H1 (cell line): ENCODE data around the gene RDH14. TPM values are rescaled to one million over a fixed set of nuclear protein-coding genes. Genes with fewer than 3 reads are reported as not detected.

ENCODE experiments used
- CTCF ChIA-PET: fragments of 300-600 bp; sonication (Branson Sonifier 250); formaldehyde crosslinking; loops from one replicate; lab custom pipeline; 2021; ENCODE audit not compliant: partially characterized antibody; lab: Charles Lee
- POLR2A ChIA-PET: fragments of 300-600 bp; sonication (Branson Sonifier 250); formaldehyde crosslinking; loops from one replicate; lab custom pipeline; 2021; ENCODE audit warnings: inconsistent platforms; ENCODE audit not compliant: partially characterized antibody; lab: Charles Lee
- DNase-seq, 2 experiments: peaks; one replicate each; pipeline versions ENCODE4 v3.0.0 to v3.0.0-alpha.2; 2010 to 2022; ENCODE audit warnings: low spot score in 2 of 2, low read depth in 1 of 2, mixed read lengths in 1 of 2
- FAIRE-seq: peaks from 2 replicates; lab custom pipeline; 2011; peaks lifted over from hg19 to GRCh38; lab: Jason Lieb, UNC
- H2AFZ ChIP-seq: 2 replicates; pipeline ENCODE4 v1.8.1; 2012; ENCODE audit warnings: low read length, inconsistent platforms
- H2AK5ac ChIP-seq: 2 replicates; pipeline ENCODE4 v1.6.1; 2013; ENCODE audit warnings: low read depth, low read length
- H2BK120ac ChIP-seq: replicated peaks from 2 replicates; pipeline ENCODE3; 2013; ENCODE audit warnings: low read depth, low read length, inconsistent platforms
- H2BK12ac ChIP-seq: 2 replicates; pipeline ENCODE4 v1.6.1; 2013; ENCODE audit warnings: low read depth, low read length
- H2BK15ac ChIP-seq: 2 replicates; pipeline ENCODE4 v1.6.1; 2013; ENCODE audit warnings: low read length
- H2BK20ac ChIP-seq: 2 replicates; pipeline ENCODE4 v1.6.1; 2013; ENCODE audit warnings: low read length
- H2BK5ac ChIP-seq: 2 replicates; pipeline ENCODE4 v1.6.1; 2013; ENCODE audit warnings: low read depth, low read length
- H3K14ac ChIP-seq: 2 replicates; pipeline ENCODE4 v1.6.1; 2013; ENCODE audit warnings: inconsistent platforms; ENCODE audit not compliant: insufficient read length
- H3K18ac ChIP-seq: 2 replicates; pipeline ENCODE4 v1.6.1; 2013; ENCODE audit warnings: low read length; ENCODE audit errors: extremely low read depth
- H3K23ac ChIP-seq: 2 replicates; pipeline ENCODE4 v1.6.1; 2013; ENCODE audit warnings: inconsistent platforms; ENCODE audit not compliant: insufficient read length
- H3K23me2 ChIP-seq: 2 replicates; pipeline ENCODE4 v1.6.1; 2013; ENCODE audit warnings: low read depth, low read length
- H3K27ac ChIP-seq: 2 replicates; pipeline ENCODE4 v1.6.1; 2011; ENCODE audit warnings: low read depth, low read length, inconsistent platforms
- H3K27me3 ChIP-seq, 4 experiments: replicated peaks in 1 of 4; 1 replicate in 1 of 4; 2 replicates in 3 of 4; pipeline versions ENCODE4 v1.6.1 to v1.8.1; 2011 to 2013; ENCODE audit warnings: low read length in 3 of 4, mild to moderate bottlenecking in 3 of 4, inconsistent platforms in 2 of 4, mixed read lengths in 2 of 4, moderate library complexity in 1 of 4; ENCODE audit not compliant: control insufficient read depth in 3 of 4, insufficient read depth in 3 of 4; ENCODE audit errors: extremely low read depth in 1 of 4
- H3K36me3 ChIP-seq, 4 experiments: 2 replicates each; pipeline versions ENCODE4 v1.6.1 to v1.8.1; 2011 to 2013; ENCODE audit warnings: mild to moderate bottlenecking in 4 of 4, low read length in 3 of 4, moderate library complexity in 2 of 4, control low read depth in 1 of 4, inconsistent platforms in 1 of 4; ENCODE audit not compliant: insufficient read depth in 4 of 4, control insufficient read depth in 2 of 4
- H3K4ac ChIP-seq: replicated peaks from 2 replicates; pipeline ENCODE3; 2013; ENCODE audit warnings: low read length, low read depth, mixed read lengths, inconsistent platforms; ENCODE audit not compliant: insufficient read length
- H3K4me1 ChIP-seq, 4 experiments: replicated peaks in 1 of 4; 1 replicate in 1 of 4; 2 replicates in 3 of 4; pipeline versions ENCODE4 v1.6.1 to v1.8.1; 2011 to 2013; ENCODE audit warnings: low read length in 3 of 4, inconsistent platforms in 2 of 4, mixed read lengths in 1 of 4; ENCODE audit not compliant: insufficient read depth in 4 of 4, control insufficient read depth in 3 of 4
- H3K4me2 ChIP-seq, 2 experiments: 2 replicates each; pipeline versions ENCODE4 v1.6.1 to v1.8.1; 2011 to 2013; ENCODE audit warnings: low read depth in 2 of 2, low read length in 2 of 2, control low read depth in 1 of 2, inconsistent platforms in 1 of 2, mild to moderate bottlenecking in 1 of 2; ENCODE audit not compliant: insufficient read depth in 1 of 2
- H3K4me3 ChIP-seq, 4 experiments: fragments of 200-600, 300-600 bp in 1 of 4; sonication (generic), shearing (Covaris generic), sonication (Bioruptor Twin) in 1 of 4; 2 replicates each; pipeline versions ENCODE4 v1.5.1 to v1.8.1; 2011 to 2016; ENCODE audit warnings: low read length in 4 of 4, low read depth in 3 of 4, control low read depth in 2 of 4, inconsistent platforms in 2 of 4, mild to moderate bottlenecking in 2 of 4, mixed read lengths in 1 of 4, moderate library complexity in 1 of 4; ENCODE audit not compliant: insufficient read depth in 2 of 4; ENCODE audit errors: extremely low read depth in 1 of 4
- H3K56ac ChIP-seq: replicated peaks from 2 replicates; pipeline ENCODE3; 2013; ENCODE audit warnings: low read depth, mild to moderate bottlenecking, mixed read lengths, low read length, inconsistent platforms; ENCODE audit not compliant: insufficient read length
- H3K79me1 ChIP-seq: 2 replicates; pipeline ENCODE4 v1.6.1; 2013; ENCODE audit warnings: low read depth, low read length, control low read depth
- H3K79me2 ChIP-seq, 2 experiments: 2 replicates each; pipeline versions ENCODE4 v1.6.1 to v1.8.1; 2012 to 2013; ENCODE audit warnings: low read length in 2 of 2, mild to moderate bottlenecking in 2 of 2, inconsistent platforms in 1 of 2; ENCODE audit not compliant: insufficient read depth in 2 of 2, control insufficient read depth in 1 of 2
- H3K9ac ChIP-seq, 4 experiments: replicated peaks in 1 of 4; 1 replicate in 1 of 4; 2 replicates in 3 of 4; pipeline versions ENCODE4 v1.6.1 to v1.8.1; 2011 to 2013; ENCODE audit warnings: low read depth in 3 of 4, low read length in 3 of 4, control low read depth in 2 of 4, mild to moderate bottlenecking in 2 of 4, moderate library complexity in 2 of 4, inconsistent platforms in 1 of 4; ENCODE audit errors: extremely low read depth in 1 of 4
- H3K9me3 ChIP-seq, 2 experiments: 2 replicates each; pipeline versions ENCODE4 v1.6.1 to v1.8.1; 2012 to 2013; ENCODE audit warnings: mild to moderate bottlenecking in 2 of 2, moderate library complexity in 2 of 2, control low read depth in 1 of 2, inconsistent platforms in 1 of 2, low read depth in 1 of 2, low read length in 1 of 2, mixed read lengths in 1 of 2; ENCODE audit not compliant: insufficient read depth in 2 of 2
- H4K20me1 ChIP-seq, 2 experiments: replicated peaks in 1 of 2; 2 replicates each; pipeline versions ENCODE3 to v1.8.1; 2011 to 2013; ENCODE audit warnings: inconsistent platforms in 2 of 2, low read length in 2 of 2, mild to moderate bottlenecking in 1 of 2; ENCODE audit not compliant: insufficient read depth in 2 of 2, control insufficient read depth in 1 of 2
- H4K5ac ChIP-seq: 2 replicates; pipeline ENCODE4 v1.6.1; 2013; ENCODE audit warnings: low read length, low read depth, mixed read lengths, inconsistent platforms; ENCODE audit not compliant: insufficient read length
- H4K8ac ChIP-seq: 2 replicates; pipeline ENCODE4 v1.8.0; 2013; ENCODE audit warnings: mild to moderate bottlenecking, moderate library complexity, low read length, inconsistent platforms; ENCODE audit not compliant: insufficient read depth; ENCODE audit errors: extremely low read depth
- H4K91ac ChIP-seq: replicated peaks from 2 replicates; pipeline ENCODE3; 2013; ENCODE audit warnings: low read length, mixed read lengths, inconsistent platforms; ENCODE audit not compliant: insufficient read length
- BCL11A ChIP-seq, 2 experiments: IDR thresholded peaks; one replicate each; pipeline ENCODE4 v1.6.1; 2011; ENCODE audit warnings: low read depth in 2 of 2, low read length in 2 of 2, mild to moderate bottlenecking in 2 of 2
- CBX5 ChIP-seq: fragments of 300-800, 300-1000 bp; sonication (generic); IDR thresholded peaks from 2 replicates; pipeline ENCODE4 v1.7.1; 2016; ENCODE audit warnings: antibody characterized with exemption, low read length, low read depth
- EGR1 ChIP-seq: IDR thresholded peaks from 2 replicates; pipeline ENCODE4 v1.6.1; 2011; ENCODE audit warnings: low read depth, low read length, borderline replicate concordance
- NANOG ChIP-seq: IDR thresholded peaks from 2 replicates; pipeline ENCODE4 v1.6.1; 2011; ENCODE audit warnings: low read length, low read depth, mild to moderate bottlenecking, inconsistent platforms; ENCODE audit not compliant: insufficient read depth, poor library complexity, severe bottlenecking
- POU5F1 ChIP-seq: IDR thresholded peaks from 2 replicates; pipeline ENCODE4 v1.6.1; 2011; ENCODE audit warnings: low read depth, mild to moderate bottlenecking, low read length, moderate library complexity
- RAD21 ChIP-seq, 2 experiments: IDR thresholded peaks in 1 of 2; conservative IDR thresholded peaks in 1 of 2; 2 replicates each; pipeline ENCODE4 v1.6.1; 2011; ENCODE audit warnings: low read depth in 2 of 2, low read length in 2 of 2, improper control_type of control experiment in 1 of 2, inconsistent platforms in 1 of 2, mild to moderate bottlenecking in 1 of 2, moderate library complexity in 1 of 2
- TBP ChIP-seq: IDR thresholded peaks from 2 replicates; pipeline ENCODE4 v1.6.1; 2011; ENCODE audit warnings: low read depth, low read length, improper control_type of control experiment
- WGBS, 2 experiments: shearing (Covaris generic) in 1 of 2; methylation state at CpG; one replicate each; pipeline versions ENCODE4 v1.1.6 to v1.1.7; 2013 to 2015; ENCODE audit warnings: low lambda C conversion rate in 2 of 2, mixed read lengths in 2 of 2, inconsistent platforms in 1 of 2, low coverage in 1 of 2, missing lambda C conversion rate in 1 of 2; ENCODE audit not compliant: insufficient replicate concordance in 2 of 2, insufficient coverage in 1 of 2, insufficient read length in 1 of 2; ENCODE audit errors: extremely low coverage in 1 of 2, missing lambda C conversion rate in 1 of 2; 5-methylcytosine and 5-hydroxymethylcytosine counted together
- polyA plus RNA-seq, 7 experiments: library from polyadenylated mRNA; depleted of rRNA in 3 of 7; stranded (reverse) in 5 of 7; unstranded in 2 of 7; fragments of >200 nt in 5 of 7; fragments of 200-250 nt in 2 of 7; gene quantifications; 1 replicate in 5 of 7; 2 replicates in 1 of 7; 4 replicates in 1 of 7; pipeline versions ENCODE4 v1.2.1 to v1.2.3, GENCODE V29; 2011 to 2013; ENCODE audit warnings: missing spikeins in 2 of 7, mixed read lengths in 2 of 7
- total RNA-seq: library from RNA; stranded (reverse); fragmentation: NEBNext Ultra II Directional; extraction: Animal tissue kit (Norgen Biotek cat#: 25700); gene quantifications from 2 replicates; pipeline ENCODE4 v1.2.1, GENCODE V29; 2021
- TF ChIP-seq, protein P1 (sequence below): IDR thresholded peaks from 2 replicates; pipeline ENCODE4 v1.6.1; 2011; ENCODE audit warnings: low read depth, mild to moderate bottlenecking, low read length; ENCODE audit not compliant: insufficient read depth

Gene RDH14
- total and polyA plus RNA-seq, 2 of the 8 experiments (the other 6 are each of a cell fraction or from before 2014, with no cell fraction given), result 14.7 to 23.6 TPM

DNA sequence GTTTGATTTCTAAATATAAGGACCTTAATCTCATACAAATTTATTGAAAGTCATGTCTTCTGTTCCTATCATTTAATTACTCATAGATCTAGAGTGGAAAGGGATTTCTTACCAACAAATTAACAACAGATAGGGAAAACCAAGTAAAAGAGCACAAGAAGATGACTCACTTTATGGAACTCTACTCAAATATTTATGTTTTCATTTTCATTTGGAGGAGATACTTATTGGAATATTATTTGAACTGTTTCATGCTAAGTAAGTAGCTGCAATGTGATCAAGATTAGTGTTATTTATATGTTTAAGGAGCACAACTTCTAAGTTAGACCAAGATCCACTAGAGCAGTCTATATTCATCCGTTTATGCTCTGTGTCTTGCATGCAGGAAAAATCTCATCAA is 27.6 kb upstream of the RDH14 start:
- no peak overlapping the region for H3K23ac ChIP-seq
- no peaks in the 10 kb centered on the region for H3K27me3 ChIP-seq
- no peak overlapping the region for H2BK5ac ChIP-seq
- H3K9me3 ChIP-seq, result peaks cover 0 to 2% of the 10 kb centered on the region in 2 experiments; a peak in 2 of 4 replicates
- H4K8ac ChIP-seq, result no peak overlapping the region
- no peak overlapping the region for H2BK20ac ChIP-seq
- no peak overlapping the region for H2AK5ac ChIP-seq
- no peaks in the 10 kb centered on the region for H3K79me1 ChIP-seq
- H2BK15ac ChIP-seq, result no peak overlapping the region
- no peak overlapping the region for H2AFZ ChIP-seq
- CTCF ChIA-PET, result no interaction called here
- POLR2A ChIA-PET, result no interaction called here
- H2BK120ac ChIP-seq, result no peak overlapping the region
- H3K4me3 ChIP-seq, result no peak overlapping the region
- no peak overlapping the region for H4K5ac ChIP-seq
- no peak overlapping the region for H3K18ac ChIP-seq
- H3K4ac ChIP-seq, result no peak overlapping the region
- H3K4me1 ChIP-seq, result no peaks in the 10 kb centered on the region
- H3K56ac ChIP-seq, result no peak overlapping the region
- no peak overlapping the region for H3K14ac ChIP-seq
- H3K36me3 ChIP-seq, result no peaks in the 10 kb centered on the region
- H3K23me2 ChIP-seq, result no peaks in the 10 kb centered on the region
- H4K20me1 ChIP-seq, result no peaks in the 10 kb centered on the region
- FAIRE-seq (no peak), DNase-seq (no peak)
- H3K27ac ChIP-seq, result no peak overlapping the region
- no peak overlapping the region for H4K91ac ChIP-seq
- H3K9ac ChIP-seq, result no peak overlapping the region
- H3K79me2 ChIP-seq, result no peaks in the 10 kb centered on the region
- no peak overlapping the region for H3K4me2 ChIP-seq
- 84% methylated on average over 1 of the region's 1 CpG; no CpG with 5 or more reads in 1 of the 2 experiments for WGBS, 2 experiments
- H2BK12ac ChIP-seq, result no peak overlapping the region
- TF ChIP-seq NANOG (no peak), CBX5 (no peak), RAD21 (IDR thresholded peaks at IDR 0.05 in 1 of 2, conservative IDR thresholded peaks at IDR 0.05 in 1 of 2; ENCODE audit: low read depth in 2 of 2, low read length in 2 of 2) (no peak), TBP (no peak), BCL11A (IDR thresholded peaks at IDR 0.05; ENCODE audit: low read depth in 2 of 2, low read length in 2 of 2) (no peak), EGR1 (no peak), POU5F1 (no peak)
- TF ChIP-seq, protein P1, sequence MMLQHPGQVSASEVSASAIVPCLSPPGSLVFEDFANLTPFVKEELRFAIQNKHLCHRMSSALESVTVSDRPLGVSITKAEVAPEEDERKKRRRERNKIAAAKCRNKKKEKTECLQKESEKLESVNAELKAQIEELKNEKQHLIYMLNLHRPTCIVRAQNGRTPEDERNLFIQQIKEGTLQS, result no peak
